ENCODE measurements around the gene ADAM12.

GRCh38 chr10:126129026-126129425, 259.3 kb downstream of the ADAM12 start:
- TF ChIP-seq EGR1 (IDR thresholded peaks at IDR 0.05; ENCODE audit: low read depth in 2 of 2) (no peak), CTCF (IDR thresholded peaks at IDR 0.05; ENCODE audit: low read depth, low read length, missing input control) (no peak), MAX (IDR thresholded peaks at IDR 0.05) (no peak), HNF4G (IDR thresholded peaks at IDR 0.05) (no peak), REST (IDR thresholded peaks at IDR 0.05) (no peak), TAF1 (conservative IDR thresholded peaks at IDR 0.05) (no peak), RXRA (IDR thresholded peaks at IDR 0.05) (no peak), JUND (IDR thresholded peaks at IDR 0.05) (no peak), YY1 (IDR thresholded peaks at IDR 0.05) (no peak), ATF3 (IDR thresholded peaks at IDR 0.05) (no peak), FOXA1 (IDR thresholded peaks at IDR 0.05) (no peak), SP1 (IDR thresholded peaks at IDR 0.05) (no peak), RAD21 (IDR thresholded peaks at IDR 0.05) (no peak), GABPA (IDR thresholded peaks at IDR 0.05 in 1 of 2, conservative IDR thresholded peaks at IDR 0.05 in 1 of 2) (no peak)

Data from liver (tissue), 3 donors.